IPS DF 4.7 (cell line): ENCODE measurements around the gene SSRP1.
"Not testable (repeated sequence)": the region's sequence is repeated elsewhere in the genome, so short reads cannot be mapped to it uniquely, and the experiment has no call there.

ENCODE experiments used
- DNase-seq: peaks from one replicate; pipeline ENCODE4 v3.0.0-alpha.2; 2013; ENCODE audit warnings: low spot score; ENCODE audit errors: extremely low read depth

The SSRP1 gene, protein sequence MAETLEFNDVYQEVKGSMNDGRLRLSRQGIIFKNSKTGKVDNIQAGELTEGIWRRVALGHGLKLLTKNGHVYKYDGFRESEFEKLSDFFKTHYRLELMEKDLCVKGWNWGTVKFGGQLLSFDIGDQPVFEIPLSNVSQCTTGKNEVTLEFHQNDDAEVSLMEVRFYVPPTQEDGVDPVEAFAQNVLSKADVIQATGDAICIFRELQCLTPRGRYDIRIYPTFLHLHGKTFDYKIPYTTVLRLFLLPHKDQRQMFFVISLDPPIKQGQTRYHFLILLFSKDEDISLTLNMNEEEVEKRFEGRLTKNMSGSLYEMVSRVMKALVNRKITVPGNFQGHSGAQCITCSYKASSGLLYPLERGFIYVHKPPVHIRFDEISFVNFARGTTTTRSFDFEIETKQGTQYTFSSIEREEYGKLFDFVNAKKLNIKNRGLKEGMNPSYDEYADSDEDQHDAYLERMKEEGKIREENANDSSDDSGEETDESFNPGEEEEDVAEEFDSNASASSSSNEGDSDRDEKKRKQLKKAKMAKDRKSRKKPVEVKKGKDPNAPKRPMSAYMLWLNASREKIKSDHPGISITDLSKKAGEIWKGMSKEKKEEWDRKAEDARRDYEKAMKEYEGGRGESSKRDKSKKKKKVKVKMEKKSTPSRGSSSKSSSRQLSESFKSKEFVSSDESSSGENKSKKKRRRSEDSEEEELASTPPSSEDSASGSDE

DNA sequence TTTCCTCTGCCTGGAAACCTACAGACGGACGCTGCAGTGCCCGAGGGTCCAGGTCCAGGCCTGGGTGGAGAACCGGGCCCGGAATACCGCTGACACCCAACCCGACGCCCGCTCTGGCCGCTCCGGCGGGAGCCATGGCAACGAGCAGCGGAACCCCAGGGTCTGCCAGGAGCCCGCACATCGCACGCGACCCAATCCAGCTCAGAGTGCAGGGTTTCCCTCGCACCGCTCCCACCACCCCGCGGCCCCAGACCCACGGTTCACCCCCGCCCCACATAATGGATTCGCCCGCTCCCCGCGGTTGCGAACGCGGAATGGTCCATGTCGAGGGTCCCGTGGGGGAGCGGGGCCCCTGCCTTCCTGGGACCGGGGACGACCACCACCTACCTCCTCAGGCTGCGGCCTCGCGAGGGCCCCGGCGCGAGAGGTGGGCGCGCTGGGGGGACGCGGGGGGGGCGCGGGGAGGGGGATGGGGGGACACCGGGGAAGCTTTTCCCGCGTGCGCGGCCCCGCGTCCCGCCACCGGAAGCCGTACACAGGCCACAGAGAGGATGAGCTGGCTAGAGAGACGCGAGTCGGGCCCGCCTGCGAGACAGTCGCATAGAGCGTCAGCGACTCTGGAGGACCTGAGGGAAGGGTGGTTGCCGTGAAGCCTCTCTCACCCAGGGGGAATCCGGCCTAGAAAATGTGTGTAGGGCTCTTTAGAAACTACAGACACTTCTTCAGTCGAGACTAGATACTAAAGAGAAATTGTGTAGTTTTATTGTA is at the start of gene SSRP1:
Gene SSRP1, minus strand, starts transcription at position 550 of the 768 bp plus-strand sequence. CDS start 771 bp downstream, outside the sequence.
- DNase-seq: no peak

DNA sequence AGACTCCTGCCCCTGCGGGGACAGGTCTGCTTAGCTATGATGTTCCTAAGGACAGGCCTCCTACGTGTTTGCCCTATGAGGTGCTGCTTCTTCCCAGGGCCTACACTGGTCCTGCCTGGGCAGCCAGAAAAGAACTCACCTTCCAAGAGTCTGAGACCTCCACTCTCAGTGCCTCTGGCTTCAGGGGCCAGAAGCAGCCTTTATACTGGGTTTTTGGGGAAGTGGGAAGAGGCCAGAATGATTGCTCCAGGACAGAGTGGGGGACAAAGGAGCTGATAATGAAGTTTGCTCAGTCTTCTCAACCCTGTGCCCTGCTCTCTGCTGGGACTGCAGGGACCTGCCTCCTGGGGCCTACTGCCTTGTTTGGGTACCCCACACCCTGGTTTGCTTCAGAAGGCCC is 45.3 kb upstream of the SSRP1 start, which contains the start of gene PRG3:
Gene PRG3, minus strand, starts transcription at position 176 of the 400 bp plus-strand sequence. CDS start 442 bp downstream, outside the sequence.
- DNase-seq: no peak

DNA sequence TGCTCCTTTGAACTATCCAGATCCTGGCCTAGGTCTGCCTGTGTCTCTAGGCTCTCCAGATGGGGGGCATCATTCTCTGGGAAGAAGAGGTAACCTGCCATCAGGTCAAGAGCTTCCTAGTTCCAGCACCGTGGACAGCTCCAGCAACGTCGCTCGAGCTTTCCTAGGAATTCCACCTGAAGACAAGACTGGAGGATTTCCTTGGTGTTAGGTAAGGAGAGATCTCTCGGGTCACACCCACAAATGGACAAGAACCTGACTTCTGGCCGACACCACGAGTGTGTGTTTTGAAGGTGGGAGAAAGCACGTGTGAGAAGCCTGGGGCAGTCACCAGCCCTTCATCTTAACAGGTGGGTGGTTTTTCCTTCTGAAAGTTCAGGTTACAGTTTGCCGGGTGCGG is 44.0 kb upstream of the SSRP1 start:
- DNase-seq: peak; percentile 51

DNA sequence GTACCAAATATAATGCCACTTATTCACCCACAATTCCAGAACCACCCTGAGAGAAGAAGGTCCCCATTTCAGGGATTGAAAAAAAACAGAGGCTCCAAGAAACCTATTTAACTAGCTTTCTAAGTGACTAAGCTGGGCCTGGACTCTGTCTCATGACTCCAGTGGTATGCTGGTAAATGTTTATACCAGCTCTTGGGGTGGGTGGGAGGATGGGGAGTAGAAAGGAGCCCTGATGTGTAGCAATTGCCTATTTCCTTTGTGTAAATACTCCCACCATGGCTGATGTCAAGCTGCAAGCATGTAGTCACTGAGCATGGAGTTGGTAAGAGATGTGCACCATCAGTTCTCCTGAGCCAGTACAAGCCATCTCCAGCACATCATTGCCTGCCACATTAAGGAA is 42.5 kb upstream of the SSRP1 start:
- DNase-seq: no peak

DNA sequence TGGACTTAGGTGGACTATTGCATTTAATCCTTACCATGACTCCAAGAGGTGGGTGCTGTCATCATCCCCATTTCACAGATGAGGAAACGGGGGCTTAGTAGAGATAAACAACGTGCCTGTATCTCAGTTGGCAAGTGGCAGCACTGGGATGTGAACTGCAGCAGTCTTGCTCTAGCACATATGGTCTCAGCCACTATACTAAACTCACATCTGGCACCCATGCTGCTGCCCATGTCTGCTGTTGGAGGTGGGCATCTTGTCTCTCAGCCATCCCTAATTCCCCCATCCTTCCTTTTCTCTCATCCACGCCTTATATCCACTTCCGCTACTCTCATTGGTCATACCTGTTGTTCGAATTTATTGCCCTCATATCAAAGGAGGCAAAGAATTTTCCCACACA is 41.4 kb upstream of the SSRP1 start:
- no peak for DNase-seq

DNA sequence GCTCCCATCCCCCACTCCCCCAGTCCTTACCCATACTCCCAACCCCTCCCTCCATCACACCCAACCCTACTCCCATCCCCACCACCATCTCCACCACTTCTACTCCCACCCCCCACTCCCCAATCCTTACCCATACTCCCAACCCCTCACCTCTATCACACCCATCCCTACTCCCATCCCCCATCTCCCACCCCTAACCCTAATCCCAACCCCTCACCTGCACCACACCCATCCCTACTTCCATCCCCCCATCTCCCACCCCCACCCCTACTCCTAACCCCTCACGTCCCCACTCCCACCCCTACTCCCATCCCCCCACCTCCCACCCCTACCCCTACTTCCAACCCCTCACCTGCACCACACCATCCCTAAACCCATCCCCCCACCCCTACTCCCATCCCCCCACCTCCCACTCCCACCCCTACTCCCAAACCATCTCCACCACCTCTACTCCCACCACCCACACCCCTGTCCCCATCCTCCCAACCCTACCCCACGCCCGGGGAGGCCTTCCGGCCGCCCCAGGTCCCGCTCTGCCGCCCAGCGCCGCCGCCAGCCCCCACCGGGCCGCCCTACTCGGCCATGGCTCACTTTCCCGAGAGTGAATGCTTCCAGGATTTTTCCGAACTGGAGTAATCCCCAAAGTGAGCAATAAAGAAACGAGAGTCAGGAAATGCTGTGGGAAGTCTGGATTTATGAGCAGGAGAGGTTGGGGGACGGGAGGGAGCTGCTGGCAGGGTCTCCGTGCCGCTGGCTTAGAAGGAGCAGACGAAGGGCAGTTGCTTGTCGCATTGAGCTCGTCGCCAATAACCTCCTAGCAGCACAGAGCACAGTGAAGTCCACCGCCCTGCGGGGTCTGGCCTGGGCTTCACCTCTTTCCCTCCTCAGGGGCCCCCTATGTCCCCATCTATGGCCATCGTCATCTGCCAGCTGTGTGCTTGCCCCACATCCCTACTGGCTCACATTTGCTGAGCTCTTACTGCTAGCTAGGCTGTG is 40.7 kb upstream of the SSRP1 start:
- DNase-seq: no peak

DNA sequence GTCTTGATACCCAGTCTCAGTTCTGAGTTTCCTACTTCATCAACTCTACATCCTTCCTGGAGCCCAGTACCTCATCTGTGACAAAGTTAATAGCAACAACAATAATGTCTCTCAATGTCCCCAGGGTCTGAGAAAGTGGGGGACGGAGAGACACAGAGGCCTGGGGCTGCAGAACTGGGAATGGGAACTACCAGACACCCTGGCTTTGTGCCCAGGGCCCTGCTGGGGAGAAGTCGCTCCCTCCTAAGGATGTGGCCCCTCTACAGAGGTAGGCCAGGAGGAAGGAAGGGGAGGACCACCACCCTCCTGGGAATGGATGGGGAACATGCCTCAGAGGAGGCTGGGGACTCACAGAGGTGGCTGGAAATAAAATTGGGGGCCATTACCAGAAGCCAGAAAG is 39.8 kb upstream of the SSRP1 start:
- no peak for DNase-seq

DNA sequence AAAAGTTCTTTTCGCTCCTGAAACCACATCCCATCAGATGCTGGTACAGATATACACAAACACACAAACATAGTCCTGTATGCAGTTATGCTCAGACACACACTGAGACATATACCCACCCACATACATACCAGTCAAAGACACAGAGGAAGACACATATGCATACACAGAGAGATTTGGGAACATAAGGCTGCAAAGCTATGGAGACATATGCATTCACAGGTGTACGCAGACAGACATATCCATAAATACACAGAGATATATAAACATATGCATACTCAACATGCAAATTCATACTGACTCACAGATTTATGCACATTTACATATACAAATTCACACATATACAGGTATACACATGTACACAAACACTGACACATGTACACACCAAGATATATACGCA is 39.3 kb upstream of the SSRP1 start:
- no peak for DNase-seq

DNA sequence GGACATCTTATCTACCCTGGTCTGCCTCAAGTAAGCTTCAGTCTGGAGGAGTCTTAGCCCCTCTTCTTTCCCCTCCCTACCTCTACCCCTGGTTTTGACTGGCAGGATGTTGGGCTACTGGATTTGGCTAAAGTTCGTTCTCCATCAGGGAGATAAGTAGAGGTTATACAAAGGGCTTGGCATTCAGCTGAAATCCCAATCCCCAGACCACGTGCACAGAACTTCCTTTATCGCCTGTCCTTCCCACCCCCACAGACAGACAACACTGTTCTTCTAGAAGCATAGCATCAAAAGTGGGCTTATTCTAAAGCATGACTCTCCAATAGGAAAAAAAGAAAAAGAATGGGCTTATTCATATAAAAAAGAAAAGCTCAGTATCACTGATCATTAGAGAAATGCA is 37.5 kb upstream of the SSRP1 start:
- no peak for DNase-seq

DNA sequence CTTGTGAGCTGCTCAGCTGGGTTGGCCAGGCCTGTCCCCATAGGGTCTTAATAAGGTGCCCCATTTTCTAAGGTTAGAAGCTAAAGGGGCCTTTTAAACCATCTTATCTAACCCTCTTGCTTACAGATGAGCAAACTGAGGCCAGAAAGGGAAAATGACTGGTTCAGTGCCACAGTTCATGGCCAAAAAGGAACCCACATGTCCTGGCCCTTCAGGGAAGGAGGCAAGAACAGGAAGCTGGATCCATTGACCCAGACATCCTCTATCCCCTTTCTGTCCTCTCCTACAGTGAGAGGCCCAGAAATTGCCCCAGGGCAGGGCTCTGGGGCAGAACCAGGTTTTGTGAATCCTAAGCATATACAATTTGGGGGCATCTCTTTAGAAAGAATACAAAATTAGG is 35.2 kb upstream of the SSRP1 start:
- no peak for DNase-seq

DNA sequence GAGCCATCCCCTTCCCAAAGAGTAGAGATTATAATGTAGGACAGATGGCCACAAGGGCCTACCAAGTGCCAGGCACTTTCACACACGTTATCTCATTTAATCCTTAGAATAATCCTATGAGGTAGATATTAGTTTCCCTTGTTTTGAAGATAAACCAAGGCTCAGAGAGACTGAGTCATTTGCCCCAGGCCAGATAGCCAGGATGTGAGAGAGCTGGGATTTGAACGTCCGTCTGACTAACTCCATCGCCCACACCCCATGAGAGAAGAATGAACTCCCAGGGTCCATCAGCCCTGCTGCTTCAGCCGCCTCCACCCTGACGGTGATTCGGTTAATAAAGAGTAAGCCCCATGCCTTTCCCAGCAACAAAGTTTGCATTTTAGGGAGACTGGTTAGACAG is 34.6 kb upstream of the SSRP1 start:
- no peak for DNase-seq

DNA sequence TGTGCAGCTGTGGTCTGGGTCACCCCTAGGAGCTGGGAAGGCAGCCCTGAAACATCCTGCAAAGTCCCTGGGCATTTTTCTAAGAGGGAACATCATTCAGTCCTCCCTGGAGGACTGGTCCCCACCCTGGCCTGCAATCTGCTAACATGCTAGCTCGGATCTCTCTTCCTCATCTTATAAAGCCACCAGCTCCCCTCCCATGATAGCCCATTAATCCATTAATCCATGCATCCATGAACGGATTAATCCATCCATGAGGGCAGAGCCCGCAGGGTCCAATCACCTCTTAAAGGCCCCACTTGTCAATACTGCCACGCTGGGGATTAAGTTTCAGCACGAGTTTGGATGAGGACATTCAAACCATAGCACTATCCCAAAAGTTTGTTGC is 33.1 kb upstream of the SSRP1 start:
- no peak for DNase-seq

DNA sequence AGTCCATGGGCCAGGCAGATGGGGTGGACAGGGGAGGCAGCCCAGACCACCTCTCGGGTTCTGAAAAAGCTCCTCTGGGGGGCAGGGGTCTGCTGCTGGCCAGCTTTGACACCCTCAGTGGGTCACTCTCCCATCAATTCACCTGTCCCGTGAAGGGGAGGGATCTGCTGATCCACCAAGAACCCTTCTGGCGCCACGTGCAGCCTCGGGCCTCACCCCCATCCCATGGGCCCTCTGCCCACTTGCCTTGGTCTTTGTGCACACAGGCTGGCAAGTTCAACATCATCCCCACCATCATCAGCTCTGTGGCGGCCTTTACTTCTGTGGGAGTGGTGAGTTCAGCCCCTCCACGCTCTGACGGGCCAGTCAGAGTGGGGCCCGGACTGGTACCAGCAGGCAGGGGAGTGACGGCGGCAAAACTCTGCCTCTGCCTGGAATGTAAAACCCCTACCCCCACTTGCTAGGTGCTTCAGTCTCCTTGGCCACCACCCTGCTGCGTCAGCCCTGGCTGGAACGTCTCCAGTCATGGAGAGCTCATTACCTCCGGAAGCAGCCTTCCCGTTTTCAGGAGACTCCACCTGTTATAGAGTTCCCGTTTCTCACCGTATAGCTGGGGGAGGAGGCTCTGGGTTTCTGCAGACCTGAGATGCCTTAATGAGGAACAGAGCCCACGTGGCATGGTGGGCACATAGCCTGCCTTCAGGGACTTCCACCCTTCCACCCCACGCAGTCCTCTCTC is 32.6 kb upstream of the SSRP1 start:
- DNase-seq: no peak

DNA sequence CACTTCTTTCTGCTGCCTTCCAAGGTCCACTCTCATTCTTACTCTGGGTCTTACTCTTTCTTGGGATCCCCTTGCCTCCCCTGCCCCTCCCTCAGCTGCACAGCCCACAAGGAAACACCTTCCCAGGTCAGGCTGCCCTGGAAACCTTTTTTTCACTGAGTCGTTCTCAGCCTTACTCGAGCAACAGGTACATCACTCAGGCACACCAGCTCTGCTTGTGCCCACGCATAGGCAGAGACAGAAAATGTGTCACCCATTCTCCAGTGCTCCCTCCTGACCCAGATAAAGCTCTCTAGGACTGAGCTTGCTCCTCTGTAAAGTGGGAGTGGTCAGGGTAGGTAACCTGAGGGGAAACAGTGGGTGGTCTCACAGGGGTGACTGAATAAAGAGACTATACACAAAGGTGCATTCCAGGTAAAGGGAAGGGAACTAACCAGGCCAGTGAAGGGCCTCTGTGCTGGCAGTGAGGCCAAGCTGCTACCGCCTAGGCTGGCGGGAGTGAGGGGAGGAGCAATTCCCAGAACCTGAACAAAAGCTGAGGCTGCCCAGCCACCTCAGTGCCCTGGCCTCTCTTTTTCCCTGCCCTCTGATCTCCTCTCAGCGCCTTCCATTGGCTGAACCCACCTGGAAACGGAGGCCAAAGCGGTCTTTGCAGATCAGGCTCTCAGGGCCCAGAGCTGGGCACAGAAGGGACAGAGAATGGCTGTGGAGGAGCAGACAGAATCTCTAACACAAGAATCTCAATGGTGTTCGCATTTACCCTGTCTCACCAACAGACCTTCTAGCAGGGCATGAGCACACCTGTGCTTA is 29.4 kb upstream of the SSRP1 start:
- DNase-seq: no peak

DNA sequence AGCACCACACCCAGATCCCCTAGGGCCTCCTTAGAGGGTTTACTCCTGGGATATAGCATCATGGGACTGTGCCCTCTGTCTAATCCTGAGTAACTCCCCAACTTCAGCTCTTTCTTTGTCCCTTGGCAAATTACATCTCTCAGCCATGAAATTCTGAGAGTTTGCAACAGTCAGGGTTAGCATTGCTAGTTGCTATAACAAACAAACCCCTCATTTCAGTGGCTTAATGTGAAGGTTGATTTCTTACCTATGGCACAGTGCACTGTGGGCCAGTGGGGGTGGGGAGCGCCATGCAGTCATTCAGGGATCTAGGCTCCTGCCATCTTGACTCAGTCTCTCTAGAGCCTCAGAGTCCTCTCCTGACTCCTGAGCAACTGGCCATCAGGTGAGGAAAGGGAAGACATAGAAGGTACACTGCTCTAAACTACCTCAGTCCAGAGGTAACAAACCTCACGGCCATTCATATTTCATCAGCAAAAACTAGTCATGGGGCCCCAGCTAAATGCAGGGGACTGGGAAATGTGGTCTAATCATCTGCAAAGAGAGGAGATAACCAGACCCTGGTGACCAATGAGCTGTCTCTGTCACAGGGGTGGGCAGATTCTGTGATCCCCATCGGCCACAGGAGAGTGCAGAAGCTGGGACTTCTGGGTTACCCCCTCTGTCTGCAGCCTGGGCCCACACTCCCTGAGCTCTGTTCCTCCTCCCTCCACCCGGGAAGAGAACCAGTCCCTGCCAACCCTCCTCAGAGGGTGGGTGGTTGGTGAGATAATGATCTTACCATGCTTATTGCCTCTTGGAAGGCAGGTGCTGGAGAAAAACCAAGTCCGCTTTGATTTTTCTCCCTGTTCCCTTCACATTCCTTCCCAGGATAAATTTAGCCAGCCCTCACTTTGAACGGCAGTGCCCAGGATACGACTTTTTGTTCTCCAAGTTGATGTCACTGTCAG is 27.7 kb upstream of the SSRP1 start:
- no peak for DNase-seq

DNA sequence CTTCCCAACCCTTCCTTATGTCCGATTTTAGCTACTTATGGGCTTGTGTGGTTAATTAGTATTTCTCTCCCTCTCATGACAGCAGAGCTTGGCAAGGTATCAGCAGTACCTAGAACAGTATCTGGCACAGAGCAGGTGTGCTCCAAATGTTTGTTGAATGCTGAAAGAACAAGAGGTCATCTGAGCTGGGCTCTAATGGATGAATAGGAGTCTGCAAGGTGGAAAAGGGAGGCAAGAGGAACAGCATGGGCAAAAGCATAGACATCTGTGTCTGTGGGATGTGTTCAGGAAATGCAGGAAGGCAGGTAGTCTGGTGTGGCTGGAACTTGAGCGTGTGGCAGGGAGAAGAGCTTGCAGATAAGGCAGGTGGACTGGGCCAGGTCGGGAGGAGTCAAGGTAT is 26.2 kb upstream of the SSRP1 start:
- no peak for DNase-seq

DNA sequence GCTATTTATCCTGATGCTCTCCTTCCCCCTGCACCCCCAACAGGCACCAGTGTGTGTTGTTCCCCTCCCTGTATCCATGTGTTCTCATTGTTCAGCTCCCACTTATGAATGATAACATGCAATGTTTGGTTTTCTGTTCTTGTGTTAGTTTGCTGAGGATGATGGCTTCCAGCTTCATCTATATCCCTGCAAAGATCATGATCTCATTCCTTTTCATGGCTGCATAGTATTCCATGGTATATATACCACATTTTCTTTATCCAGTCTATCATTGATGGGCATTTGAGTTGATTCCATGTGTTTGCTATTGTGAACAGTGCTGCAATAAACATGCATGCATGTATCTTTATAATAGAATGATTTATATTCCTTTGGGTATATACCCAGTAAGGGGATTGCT is 25.7 kb upstream of the SSRP1 start:
- DNase-seq: not testable (repeated sequence)

DNA sequence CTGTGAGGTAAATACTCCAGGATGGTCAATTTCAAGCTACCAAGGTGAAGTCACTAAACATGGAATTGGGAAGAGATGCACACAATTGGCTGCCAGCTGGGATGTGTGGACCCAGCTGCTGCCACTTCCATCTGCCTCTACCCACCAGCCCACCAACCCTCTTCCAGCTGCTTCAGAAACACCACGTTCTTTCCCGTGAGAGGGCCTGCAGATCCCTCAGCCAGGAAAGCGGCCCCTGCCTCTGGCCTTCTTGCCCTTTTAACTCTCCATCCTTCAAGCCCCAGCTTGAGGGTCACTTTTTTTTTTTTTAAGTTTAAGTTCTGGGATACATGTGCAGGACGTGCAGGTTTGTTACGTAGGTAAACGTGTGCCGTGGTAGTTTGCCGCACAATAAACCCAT is 25.3 kb upstream of the SSRP1 start:
- no peak for DNase-seq
